K562 (cell line): ENCODE results near the gene LRCH1. TPM values are rescaled to one million over a fixed set of nuclear protein-coding genes. Genes with fewer than 3 reads are reported as not detected.

ENCODE experiments used
- ATAC-seq: fragments of 200-7000 bp; cut with Tn5 transposase; 3 replicates; pipeline ENCODE4 v1.9.1; 2020; ENCODE audit warnings: moderate library complexity
- BruUV-seq: library from RNA; stranded (reverse); fragments of 400-500 nt; replicated peaks from 2 replicates; lab custom pipeline; 2021; lab: Mats Ljungman, UMichigan
- CTCF ChIA-PET: fragments of 300-600 bp; formaldehyde crosslinking; extraction: SDS; loops from one replicate; lab custom pipeline; 2021; ENCODE audit warnings: low intra/inter-chr PET ratio; lab: Yijun Ruan, JAX
- POLR2A ChIA-PET: fragments of 300-600, 350-650 bp; sonication (Branson Sonifier 250); formaldehyde crosslinking; extraction: SDS; loops from one replicate; lab custom pipeline; 2021; ENCODE audit warnings: antibody characterized with exemption, inconsistent platforms; lab: Yijun Ruan, JAX
- DNase-seq, 4 experiments: peaks; one replicate each; pipeline versions ENCODE4 v3.0.0 to v3.0.0-alpha.2; 2011 to 2018; ENCODE audit warnings: low spot score in 3 of 4, mixed read lengths in 3 of 4; ENCODE audit errors: extremely low read depth in 1 of 4
- FAIRE-seq: peaks from 2 replicates; lab custom pipeline; 2011; peaks lifted over from hg19 to GRCh38; lab: Jason Lieb, UNC
- H2AFZ ChIP-seq: 2 replicates; pipeline ENCODE4 v1.6.0; 2011; ENCODE audit warnings: low read depth, low read length, control low read depth, inconsistent platforms
- H3K27ac ChIP-seq: fragments of 200-600 bp; 3 replicates; pipeline ENCODE4 v1.8.0; 2011; ENCODE audit warnings: low read depth, mild to moderate bottlenecking, control low read depth, inconsistent platforms, low read length, moderate library complexity, mixed read lengths; ENCODE audit errors: extremely low read depth
- H3K27me3 ChIP-seq, 2 experiments: fragments of 300-600 bp in 1 of 2; 2 replicates in 1 of 2; 3 replicates in 1 of 2; pipeline versions ENCODE4 v1.6.0 to v1.8.0; 2011; ENCODE audit warnings: inconsistent platforms in 2 of 2, low read length in 2 of 2, mild to moderate bottlenecking in 1 of 2, mixed read lengths in 1 of 2, moderate library complexity in 1 of 2; ENCODE audit not compliant: control insufficient read depth in 2 of 2, insufficient read depth in 2 of 2
- H3K36me3 ChIP-seq: fragments of 300-600 bp; 3 replicates; pipeline ENCODE4 v1.8.0; 2011; ENCODE audit warnings: mild to moderate bottlenecking, low read length, inconsistent platforms; ENCODE audit not compliant: control insufficient read depth, insufficient read depth
- H3K4me1 ChIP-seq, 2 experiments: fragments of 200-600 bp in 1 of 2; replicated peaks in 1 of 2; 2 replicates in 1 of 2; 3 replicates in 1 of 2; pipeline versions ENCODE4 v1.5.1 to v1.8.0; 2011; ENCODE audit warnings: inconsistent platforms in 2 of 2, low read length in 2 of 2, mild to moderate bottlenecking in 1 of 2, mixed read lengths in 1 of 2, moderate library complexity in 1 of 2; ENCODE audit not compliant: control insufficient read depth in 2 of 2, insufficient read depth in 2 of 2
- H3K4me2 ChIP-seq: 2 replicates; pipeline ENCODE4 v1.6.1; 2011; ENCODE audit warnings: low read length, control low read depth, inconsistent platforms, mixed read lengths; ENCODE audit not compliant: insufficient read depth
- H3K4me3 ChIP-seq: fragments of 200-600 bp; sonication (generic), shearing (Covaris generic); 2 replicates; pipeline ENCODE4 v1.5.1; 2016; ENCODE audit warnings: control low read depth, inconsistent platforms
- H3K79me2 ChIP-seq: fragments of 200-600 bp; 3 replicates; pipeline ENCODE4 v1.8.0; 2011; ENCODE audit warnings: low read length, inconsistent platforms; ENCODE audit not compliant: control insufficient read depth, insufficient read depth
- H3K9ac ChIP-seq, 2 experiments: 2 replicates each; pipeline versions ENCODE4 v1.6.0 to v1.6.1; 2011; ENCODE audit warnings: low read depth in 2 of 2, low read length in 2 of 2, control low read depth in 1 of 2, inconsistent platforms in 1 of 2, mild to moderate bottlenecking in 1 of 2, mixed read lengths in 1 of 2; ENCODE audit not compliant: insufficient read depth in 1 of 2
- H3K9me1 ChIP-seq: one replicate; pipeline ENCODE4 v1.6.0; 2011; ENCODE audit warnings: inconsistent platforms, mild to moderate bottlenecking, low read length, moderate library complexity; ENCODE audit not compliant: control insufficient read depth, insufficient read depth
- H3K9me3 ChIP-seq: replicated peaks from 2 replicates; pipeline ENCODE4 v1.5.1; 2011; ENCODE audit warnings: low read depth, low read length, inconsistent platforms; ENCODE audit not compliant: control insufficient read depth, insufficient read depth
- H4K20me1 ChIP-seq: replicated peaks from 2 replicates; pipeline ENCODE4 v1.6.1; 2011; ENCODE audit warnings: low read length, inconsistent platforms, mixed read lengths; ENCODE audit not compliant: control insufficient read depth, insufficient read depth
- CREB5 ChIP-seq: fragments of 250-450 bp; sonication (Bioruptor Pico); IDR thresholded peaks from 2 replicates; pipeline ENCODE4 v1.5.0; 2020; ENCODE audit warnings: mild to moderate bottlenecking
- DMBX1 ChIP-seq: fragments of 250-450 bp; sonication (Bioruptor Pico); IDR thresholded peaks from 2 replicates; pipeline ENCODE4 v1.8.0; 2022; ENCODE audit warnings: inconsistent platforms, mild to moderate bottlenecking, moderate library complexity, borderline replicate concordance
- ILF3 ChIP-seq: fragments of 450-650 bp; IDR thresholded peaks from 2 replicates; pipeline ENCODE4 v1.6.1; 2018; ENCODE audit warnings: antibody characterized with exemption, mild to moderate bottlenecking, moderate library complexity, borderline replicate concordance
- NKRF ChIP-seq: fragments of 450-650 bp; IDR thresholded peaks from 2 replicates; pipeline ENCODE4 v1.6.1; 2016; ENCODE audit warnings: borderline replicate concordance
- NUFIP1 ChIP-seq: fragments of 450-650 bp; IDR thresholded peaks from 2 replicates; pipeline ENCODE4 v1.6.1; 2018; ENCODE audit not compliant: partially characterized antibody
- PBX2 ChIP-seq, 2 experiments: IDR thresholded peaks in 1 of 2; conservative IDR thresholded peaks in 1 of 2; 2 replicates each; pipeline ENCODE4 v1.6.1; 2016; ENCODE audit warnings: low read depth in 2 of 2, mild to moderate bottlenecking in 1 of 2, missing compliant biosample characterization in 1 of 2, missing genetic modification characterization in 1 of 2, moderate library complexity in 1 of 2
- POLR2B ChIP-seq: fragments of 450-650 bp; IDR thresholded peaks from 2 replicates; pipeline ENCODE4 v1.6.1; 2018; ENCODE audit warnings: low read depth; ENCODE audit not compliant: partially characterized antibody
- SAFB2 ChIP-seq: fragments of 200-400 bp; formaldehyde crosslinking; IDR thresholded peaks from 2 replicates; pipeline ENCODE4 v1.6.1; 2018; ENCODE audit warnings: borderline replicate concordance, low read length, low read depth, moderate library complexity; ENCODE audit not compliant: severe bottlenecking
- ZNF766 ChIP-seq: fragments of 200-800 bp; sonication (Bioruptor generic); conservative IDR thresholded peaks from 2 replicates; pipeline ENCODE4 v1.6.1; 2016; ENCODE audit warnings: missing genetic modification characterization, missing compliant biosample characterization
- WGBS: fragments of 100-300 bp; shearing (Covaris generic); methylation state at CpG from one replicate; pipeline ENCODE4 v1.1.6; 2016; ENCODE audit warnings: low coverage, mixed read lengths; ENCODE audit not compliant: insufficient coverage; ENCODE audit errors: missing lambda C conversion rate; 5-methylcytosine and 5-hydroxymethylcytosine counted together
- in situ Hi-C: fragments of 300-500 bp; cut with MboI; formaldehyde crosslinking; loops from 4 replicates; pipeline ENCODE4 v1.15.0; 2018; ENCODE audit warnings: inconsistent platforms, mixed read lengths
- intact Hi-C: fragments of 100-400 bp; cut with micrococcal nuclease; formaldehyde crosslinking; loops from 2 replicates; pipeline ENCODE4 v1.14.2; 2022
- polyA plus RNA-seq, 8 experiments: library from polyadenylated mRNA; depleted of rRNA in 4 of 8; stranded (reverse) in 5 of 8; unstranded in 3 of 8; fragments of >200 nt; fragmentation: Nextera tagmentation in 2 of 8; fragmentation: Illumina TruSeq in 1 of 8; extraction: Ambion mirVana in 2 of 8; extraction: Trizol in 1 of 8; gene quantifications; 2 replicates each; pipeline versions ENCODE4 v1.2.1 to v1.2.3, GENCODE V29; 2011 to 2014; ENCODE audit warnings: inconsistent platforms in 1 of 8, missing spikeins in 1 of 8
- total RNA-seq, 7 experiments: library from RNA; depleted of rRNA in 6 of 7; stranded (reverse); fragments of >200 nt in 6 of 7; fragmentation: Illumina TruSeq in 2 of 7; extraction: Trizol in 2 of 7; gene quantifications; 2 replicates each; pipeline versions ENCODE4 v1.2.1 to v1.2.3, GENCODE V29; 2011 to 2021; ENCODE audit warnings: low replicate concordance in 1 of 7

Gene LRCH1
- total and polyA plus RNA-seq, 9 of the 15 experiments (the other 6 are each of a cell fraction or from before 2014, with no cell fraction given) = 1.1 to 6.8 (median 3.7) TPM

GRCh38 chr13:46753917-46754316 is 200.9 kb downstream of the LRCH1 start:
- intact Hi-C loops = no loop called here
- no peak overlapping the region for H3K9ac ChIP-seq
- peaks cover 10% of the 10 kb centered on the region; the same call in 2 of the 3 replicates for H3K36me3 ChIP-seq
- H3K4me2 ChIP-seq = no peak overlapping the region
- no peak for FAIRE-seq
- WGBS = 45% methylated on average over 3 of the region's 6 CpGs
- H4K20me1 ChIP-seq = no peaks in the 10 kb centered on the region
- no TSS peak for BruUV-seq
- no peak for DNase-seq
- H3K4me3 ChIP-seq = no peak overlapping the region
- no peak overlapping the region for H3K27ac ChIP-seq
- no peak; the same call in 1 of the 3 replicates for ATAC-seq
- no peaks in the 10 kb centered on the region for H3K79me2 ChIP-seq
- H3K4me1 ChIP-seq = no peaks in the 10 kb centered on the region
- peaks cover 0 to under 1% of the 10 kb centered on the region in 2 experiments; a peak in 1 of 5 replicates for H3K27me3 ChIP-seq
- no peaks in the 10 kb centered on the region for H3K9me3 ChIP-seq
- no peak for TF ChIP-seq SAFB2
- CTCF ChIA-PET = no interaction called here
- H3K9me1 ChIP-seq = no peaks in the 10 kb centered on the region
- H2AFZ ChIP-seq = no peak overlapping the region
- in situ Hi-C loops = no loop called here
- POLR2A ChIA-PET = no interaction called here

GRCh38 chr13:46754812-46755211 is 201.8 kb downstream of the LRCH1 start:
- peaks cover 0 to 4% of the 10 kb centered on the region in 2 experiments; a peak in 1 of 5 replicates for H3K27me3 ChIP-seq
- POLR2A ChIA-PET = no interaction called here
- DNase-seq (no peak), ATAC-seq (no peak), FAIRE-seq (no peak)
- no peaks in the 10 kb centered on the region for H3K79me2 ChIP-seq
- no peaks in the 10 kb centered on the region for H3K9me3 ChIP-seq
- no peaks in the 10 kb centered on the region for H3K4me1 ChIP-seq
- CTCF ChIA-PET = no interaction called here
- H3K4me2 ChIP-seq = no peak overlapping the region
- no peaks in the 10 kb centered on the region for H4K20me1 ChIP-seq
- H3K36me3 ChIP-seq = peaks cover 10% of the 10 kb centered on the region; the same call in 2 of the 3 replicates
- H3K27ac ChIP-seq = no peak overlapping the region
- in situ Hi-C loops (no loop called here), intact Hi-C loops (no loop called here)
- H3K4me3 ChIP-seq = no peak overlapping the region
- BruUV-seq = no TSS peak
- H3K9me1 ChIP-seq = no peaks in the 10 kb centered on the region
- no peak overlapping the region for H3K9ac ChIP-seq
- no peak overlapping the region for H2AFZ ChIP-seq
- TF ChIP-seq CREB5 (CRISPR knock-in tag) (no peak), PBX2 (CRISPR knock-in tag; IDR thresholded peaks at IDR 0.05; ENCODE audit: low read depth) (no peak), PBX2 (tag; conservative IDR thresholded peaks at IDR 0.05; ENCODE audit: low read depth) (no peak), POLR2B (no peak), DMBX1 (CRISPR knock-in tag) (no peak), NUFIP1 (no peak), ILF3 (no peak), ZNF766 (CRISPR knock-in tag) (no peak), NKRF (no peak)
